Measurements from ENCODE around the gene SIPA1L2.

- TF ChIP-seq CTCF (IDR thresholded peaks at IDR 0.05) = no peak
- TF ChIP-seq POLR2AphosphoS5 (IDR thresholded peaks at IDR 0.05) = no peak
These were observed 21.5 kb downstream of the SIPA1L2 start for GRCh38 chr1:232608427-232608826.
